Stimulated activated CD8-positive, alpha-beta memory T cell treated with anti-CD3 and anti-CD28 coated beads, Interleukin-15, amount 100 ng/mL, for 48 hours (primary cell): Measurements from ENCODE around the gene PRSS50.

Source experiments
- DNase-seq, 2 donors: peaks; one replicate each; pipeline ENCODE4 v3.0.0-alpha.2; 2020; ENCODE audit warnings: low read depth in 2 of 2

Gene PRSS50

GRCh38 chr3:46670000-46670890, 47.4 kb downstream of the PRSS50 start:
- no peak for DNase-seq

- no peak for DNase-seq
Measured at GRCh38 chr3:46669191-46669999, 48.3 kb downstream of the PRSS50 start.

GRCh38 chr3:46668591-46668990, 49.1 kb downstream of the PRSS50 start:
- DNase-seq, result no peak

- no peak for DNase-seq
Measured at GRCh38 chr3:46668116-46668515, 49.6 kb downstream of the PRSS50 start.

GRCh38 chr3:46667657-46668056, 50.0 kb downstream of the PRSS50 start:
- DNase-seq, result no peak

- DNase-seq, result no peak
Measured at GRCh38 chr3:46667061-46667621, 50.5 kb downstream of the PRSS50 start.

- no peak for DNase-seq
Measured at GRCh38 chr3:46666453-46666845, 51.2 kb downstream of the PRSS50 start.

- no peak for DNase-seq
Measured at GRCh38 chr3:46665763-46666452, 51.8 kb downstream of the PRSS50 start.

GRCh38 chr3:46664971-46665762, 52.5 kb downstream of the PRSS50 start:
- no peak for DNase-seq

- no peak for DNase-seq
Measured at GRCh38 chr3:46664188-46664970, 53.3 kb downstream of the PRSS50 start.

GRCh38 chr3:46663591-46664135, 54.0 kb downstream of the PRSS50 start:
- DNase-seq, result no peak

GRCh38 chr3:46662771-46663551, 54.7 kb downstream of the PRSS50 start:
- DNase-seq, result no peak
